MM.1S (cell line): ENCODE results near the gene FBXO42.
"Not testable (repeated sequence)": the region's sequence is repeated elsewhere in the genome, so short reads cannot be mapped to it uniquely, and the experiment has no call there.

Experiments
- EZH2phosphoT487 ChIP-seq: fragments of 300-600 bp; sonication (generic); IDR thresholded peaks from 2 replicates; pipeline ENCODE4 v1.6.1; 2018; ENCODE audit warnings: antibody characterized with exemption, low read length
- TF ChIP-seq, protein P1 (sequence below): fragments of 300-600 bp; sonication (generic); IDR thresholded peaks from 2 replicates; pipeline ENCODE4 v1.5.1; 2016; ENCODE audit warnings: antibody characterized with exemption, low read length, mixed read lengths

GRCh38 chr1:16213544-16213943 lies 138.7 kb downstream of the FBXO42 start:
- TF ChIP-seq, protein P1, sequence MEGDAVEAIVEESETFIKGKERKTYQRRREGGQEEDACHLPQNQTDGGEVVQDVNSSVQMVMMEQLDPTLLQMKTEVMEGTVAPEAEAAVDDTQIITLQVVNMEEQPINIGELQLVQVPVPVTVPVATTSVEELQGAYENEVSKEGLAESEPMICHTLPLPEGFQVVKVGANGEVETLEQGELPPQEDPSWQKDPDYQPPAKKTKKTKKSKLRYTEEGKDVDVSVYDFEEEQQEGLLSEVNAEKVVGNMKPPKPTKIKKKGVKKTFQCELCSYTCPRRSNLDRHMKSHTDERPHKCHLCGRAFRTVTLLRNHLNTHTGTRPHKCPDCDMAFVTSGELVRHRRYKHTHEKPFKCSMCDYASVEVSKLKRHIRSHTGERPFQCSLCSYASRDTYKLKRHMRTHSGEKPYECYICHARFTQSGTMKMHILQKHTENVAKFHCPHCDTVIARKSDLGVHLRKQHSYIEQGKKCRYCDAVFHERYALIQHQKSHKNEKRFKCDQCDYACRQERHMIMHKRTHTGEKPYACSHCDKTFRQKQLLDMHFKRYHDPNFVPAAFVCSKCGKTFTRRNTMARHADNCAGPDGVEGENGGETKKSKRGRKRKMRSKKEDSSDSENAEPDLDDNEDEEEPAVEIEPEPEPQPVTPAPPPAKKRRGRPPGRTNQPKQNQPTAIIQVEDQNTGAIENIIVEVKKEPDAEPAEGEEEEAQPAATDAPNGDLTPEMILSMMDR: not testable (repeated sequence)
- TF ChIP-seq EZH2phosphoT487: not testable (repeated sequence)
